Measurements from ENCODE around the gene LCP2. TPM values are rescaled to one million over a fixed set of nuclear protein-coding genes. Genes with fewer than 3 reads are reported as not detected.

LCP2 gene
- total RNA-seq, 1 donor from 2014 or later = not detected

GRCh38 chr5:170286386-170286925, 11.1 kb downstream of the LCP2 start:
- no peak for TF ChIP-seq CTCF (conservative IDR thresholded peaks at IDR 0.05; ENCODE audit: low read depth, low read length)
- H3K4me3 ChIP-seq (ENCODE audit: low read depth, low read length) = no peak overlapping the region
- DNase-seq (ENCODE audit: low read depth) = no peak

DNA sequence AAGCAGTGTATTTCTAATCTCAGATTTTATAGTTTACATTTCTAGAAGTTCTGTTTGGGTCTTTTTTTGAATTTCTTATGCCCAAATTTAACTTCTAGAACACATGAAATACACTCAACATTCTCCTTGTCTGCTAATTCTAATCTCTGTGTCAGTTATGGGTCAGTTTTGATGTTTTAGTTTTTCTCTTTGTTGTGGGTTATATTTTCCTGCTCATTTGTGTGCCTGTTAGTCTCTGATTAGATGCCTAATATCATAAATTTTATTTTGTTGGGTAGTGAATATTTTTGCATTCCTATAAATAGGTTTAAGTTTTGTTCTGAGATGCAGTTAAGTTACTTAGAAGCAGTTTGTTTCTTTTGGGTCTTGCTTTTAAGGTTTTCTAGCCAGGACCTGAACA, 12.4 kb downstream of the LCP2 start:
- no peak for DNase-seq (ENCODE audit: low read depth)
- TF ChIP-seq CTCF (conservative IDR thresholded peaks at IDR 0.05; ENCODE audit: low read depth, low read length) = no peak
- H3K4me3 ChIP-seq (ENCODE audit: low read depth, low read length) = no peak overlapping the region

DNA sequence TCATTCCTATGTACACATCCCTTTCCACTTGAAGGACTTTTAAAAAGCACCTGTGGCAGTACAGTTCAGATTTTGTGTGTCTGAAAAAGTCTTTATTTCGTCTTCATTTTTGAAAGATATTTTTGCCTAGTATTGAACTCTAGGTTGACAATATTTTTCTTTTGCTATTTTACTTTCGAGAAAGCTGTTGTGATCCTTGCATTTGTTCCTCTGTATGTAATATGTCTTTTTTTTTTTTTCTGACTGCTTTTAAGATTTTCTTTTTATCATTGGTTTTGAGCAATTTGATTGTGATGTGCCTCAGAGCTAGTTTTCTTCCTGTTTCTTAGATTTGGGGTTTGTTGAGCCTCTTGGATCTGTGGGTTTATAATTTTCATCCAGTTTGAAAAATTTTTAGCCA, 13.3 kb downstream of the LCP2 start:
- no peak for DNase-seq (ENCODE audit: low read depth)
- no peak for TF ChIP-seq CTCF (conservative IDR thresholded peaks at IDR 0.05; ENCODE audit: low read depth, low read length)

GRCh38 chr5:170283296-170283695, 14.3 kb downstream of the LCP2 start:
- no peak for TF ChIP-seq CTCF (conservative IDR thresholded peaks at IDR 0.05; ENCODE audit: low read depth, low read length)
- H3K4me3 ChIP-seq (ENCODE audit: low read depth, low read length) = no peak overlapping the region
- DNase-seq (ENCODE audit: low read depth) = no peak

More for the DNA sequence above, 13.3 kb downstream of the LCP2 start:
- no peak overlapping the region for H3K4me3 ChIP-seq (ENCODE audit: low read depth, low read length)

DNA sequence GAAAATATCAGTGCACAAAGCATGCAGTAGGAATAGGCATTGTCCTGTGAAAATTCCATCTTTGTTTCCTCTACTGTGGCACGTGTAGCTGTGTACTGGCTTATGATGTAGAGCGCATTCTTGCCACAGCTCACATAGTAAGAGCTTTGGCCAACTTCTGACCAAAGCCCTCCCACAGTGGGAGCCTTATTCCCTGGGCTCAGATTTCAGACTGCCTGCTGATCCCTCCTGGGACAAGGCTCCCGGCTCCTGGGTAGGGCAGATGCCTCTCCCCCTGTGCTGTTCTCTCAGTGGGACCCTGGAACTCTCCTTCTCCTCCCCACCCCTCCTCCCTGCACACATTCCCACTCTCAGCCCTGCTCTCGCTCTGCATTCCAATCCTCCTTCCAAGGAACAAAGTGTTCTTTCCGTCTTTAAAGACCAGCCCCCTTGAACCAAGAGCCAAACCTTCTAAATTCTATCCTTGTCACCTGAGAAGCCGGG, 17.5 kb downstream of the LCP2 start:
- no peak for DNase-seq (ENCODE audit: low read depth)
- no peak overlapping the region for H3K4me3 ChIP-seq (ENCODE audit: low read depth, low read length)
- TF ChIP-seq CTCF (conservative IDR thresholded peaks at IDR 0.05; ENCODE audit: low read depth, low read length) = no peak

DNA sequence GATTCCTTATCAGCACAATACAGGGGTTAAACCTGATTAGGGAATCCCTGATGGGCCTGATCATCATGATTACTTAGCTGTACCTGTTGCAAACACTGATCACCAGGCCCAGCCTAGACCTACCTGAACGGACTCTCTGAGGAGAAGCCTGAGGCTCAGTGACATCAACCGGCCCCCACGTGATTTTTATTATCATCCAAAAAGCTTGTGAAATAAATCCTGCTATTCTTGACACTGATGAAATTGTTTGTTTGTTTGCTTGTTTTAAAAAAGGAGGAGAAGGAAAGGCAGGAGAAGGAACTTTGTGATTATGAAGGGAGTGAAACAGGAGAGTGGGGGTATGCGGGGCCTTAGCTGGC, 18.1 kb downstream of the LCP2 start:
- no peak for TF ChIP-seq CTCF (conservative IDR thresholded peaks at IDR 0.05; ENCODE audit: low read depth, low read length)
- no peak for DNase-seq (ENCODE audit: low read depth)
- H3K4me3 ChIP-seq (ENCODE audit: low read depth, low read length) = no peak overlapping the region
